Omental fat pad (tissue), 4 donors: ENCODE data around the gene ARHGEF10L. TPM values are rescaled to one million over a fixed set of nuclear protein-coding genes. Genes with fewer than 3 reads are reported as not detected.

Experiments used
- ATAC-seq: fragments of 150-250 bp; one replicate; pipeline ENCODE4 v1.9.1; 2016; ENCODE audit warnings: mild to moderate bottlenecking, moderate library complexity; ENCODE audit not compliant: low FRiP score
- DNase-seq: peaks from one replicate; pipeline ENCODE4 v3.0.0-alpha.2; 2019; ENCODE audit warnings: low spot score
- total RNA-seq, 4 donors: library from RNA; depleted of rRNA; stranded (reverse); fragments of >200 nt; gene quantifications; one replicate each; pipeline ENCODE4 v1.1.0, GENCODE V29; 2016
- TF ChIP-seq, protein P1 (sequence below), 3 donors: fragments of 450-650 bp; IDR thresholded peaks; one replicate each; pipeline ENCODE4 v1.5.1; 2016 to 2017; ENCODE audit warnings: antibody characterized with exemption in 3 of 3, mild to moderate bottlenecking in 3 of 3, moderate library complexity in 2 of 3

ARHGEF10L gene
- total RNA-seq, 4 donors from 2014 or later, result 17.3 to 59.0 (median 39.9) TPM

DNA sequence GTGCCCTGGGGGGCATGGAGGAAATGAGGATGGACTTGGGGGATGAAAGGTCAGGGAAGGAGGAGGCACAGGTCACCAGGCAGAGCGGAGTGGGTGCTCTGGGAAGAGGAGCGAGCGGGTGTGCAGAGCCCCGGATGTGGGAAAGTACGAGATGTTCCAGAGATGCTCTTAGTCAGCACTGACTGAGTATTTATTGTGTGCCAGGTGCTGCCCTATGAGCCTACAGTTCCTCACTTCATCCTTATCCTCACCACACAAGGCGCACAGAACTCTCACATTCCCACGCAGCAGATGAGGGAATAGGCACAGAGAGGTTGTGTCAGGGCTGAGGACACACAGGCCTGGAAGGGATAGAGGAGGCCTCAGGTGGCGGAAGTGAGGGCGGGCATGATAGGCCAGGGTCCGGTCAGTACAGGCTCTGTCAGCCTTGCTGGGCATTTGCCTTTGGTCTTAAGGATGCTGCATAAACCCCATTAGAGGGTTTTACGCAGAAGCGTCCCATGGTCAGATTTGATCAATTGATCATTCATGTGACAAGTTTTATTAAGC lies 77.3 kb downstream of the ARHGEF10L start:
- DNase-seq, result no peak
- no peak for ATAC-seq

DNA sequence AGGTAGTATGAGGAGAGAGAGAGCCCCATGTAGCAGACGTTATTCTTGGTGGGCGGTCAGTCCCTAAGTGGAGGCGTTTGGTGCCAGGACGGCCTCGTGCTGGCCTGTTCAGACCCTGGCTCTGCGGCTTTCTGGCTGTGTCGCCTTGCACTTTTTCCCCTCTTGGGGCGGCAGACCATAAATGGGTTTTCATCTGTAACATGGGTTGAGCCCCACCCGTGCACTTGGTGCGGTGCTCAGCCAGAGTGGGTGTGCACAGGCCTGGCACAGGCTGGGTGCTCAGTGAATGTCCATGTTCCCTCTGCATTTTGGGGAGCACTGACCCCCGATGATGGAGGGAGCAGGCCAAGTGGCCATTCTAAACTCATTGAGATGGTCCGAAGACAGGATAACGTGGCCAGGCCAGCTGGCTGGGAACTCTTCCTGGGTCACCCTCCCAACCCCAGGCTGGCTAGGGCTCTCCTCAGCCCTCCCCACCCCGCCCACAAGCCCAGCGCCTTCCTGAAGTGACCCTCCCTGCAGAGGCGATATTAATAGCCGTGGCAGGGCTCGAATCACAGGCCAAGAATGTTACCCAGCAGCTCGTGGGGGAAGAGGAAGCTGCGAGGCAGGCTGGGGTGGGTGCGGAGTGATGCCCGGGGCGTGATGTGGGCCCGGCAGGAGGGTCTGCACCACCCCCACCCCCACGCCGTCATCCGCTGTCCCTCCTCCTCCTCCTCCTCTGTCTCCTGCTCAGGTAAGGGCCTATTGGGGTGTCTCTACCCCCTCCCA lies 78.5 kb downstream of the ARHGEF10L start:
- no peak for DNase-seq
- TF ChIP-seq, protein P1, sequence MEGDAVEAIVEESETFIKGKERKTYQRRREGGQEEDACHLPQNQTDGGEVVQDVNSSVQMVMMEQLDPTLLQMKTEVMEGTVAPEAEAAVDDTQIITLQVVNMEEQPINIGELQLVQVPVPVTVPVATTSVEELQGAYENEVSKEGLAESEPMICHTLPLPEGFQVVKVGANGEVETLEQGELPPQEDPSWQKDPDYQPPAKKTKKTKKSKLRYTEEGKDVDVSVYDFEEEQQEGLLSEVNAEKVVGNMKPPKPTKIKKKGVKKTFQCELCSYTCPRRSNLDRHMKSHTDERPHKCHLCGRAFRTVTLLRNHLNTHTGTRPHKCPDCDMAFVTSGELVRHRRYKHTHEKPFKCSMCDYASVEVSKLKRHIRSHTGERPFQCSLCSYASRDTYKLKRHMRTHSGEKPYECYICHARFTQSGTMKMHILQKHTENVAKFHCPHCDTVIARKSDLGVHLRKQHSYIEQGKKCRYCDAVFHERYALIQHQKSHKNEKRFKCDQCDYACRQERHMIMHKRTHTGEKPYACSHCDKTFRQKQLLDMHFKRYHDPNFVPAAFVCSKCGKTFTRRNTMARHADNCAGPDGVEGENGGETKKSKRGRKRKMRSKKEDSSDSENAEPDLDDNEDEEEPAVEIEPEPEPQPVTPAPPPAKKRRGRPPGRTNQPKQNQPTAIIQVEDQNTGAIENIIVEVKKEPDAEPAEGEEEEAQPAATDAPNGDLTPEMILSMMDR (IDR thresholded peaks at IDR 0.05), result no peak
- no peak for ATAC-seq

More for the DNA sequence above, 77.3 kb downstream of the ARHGEF10L start:
- TF ChIP-seq, protein P1 (IDR thresholded peaks at IDR 0.05), result no peak

DNA sequence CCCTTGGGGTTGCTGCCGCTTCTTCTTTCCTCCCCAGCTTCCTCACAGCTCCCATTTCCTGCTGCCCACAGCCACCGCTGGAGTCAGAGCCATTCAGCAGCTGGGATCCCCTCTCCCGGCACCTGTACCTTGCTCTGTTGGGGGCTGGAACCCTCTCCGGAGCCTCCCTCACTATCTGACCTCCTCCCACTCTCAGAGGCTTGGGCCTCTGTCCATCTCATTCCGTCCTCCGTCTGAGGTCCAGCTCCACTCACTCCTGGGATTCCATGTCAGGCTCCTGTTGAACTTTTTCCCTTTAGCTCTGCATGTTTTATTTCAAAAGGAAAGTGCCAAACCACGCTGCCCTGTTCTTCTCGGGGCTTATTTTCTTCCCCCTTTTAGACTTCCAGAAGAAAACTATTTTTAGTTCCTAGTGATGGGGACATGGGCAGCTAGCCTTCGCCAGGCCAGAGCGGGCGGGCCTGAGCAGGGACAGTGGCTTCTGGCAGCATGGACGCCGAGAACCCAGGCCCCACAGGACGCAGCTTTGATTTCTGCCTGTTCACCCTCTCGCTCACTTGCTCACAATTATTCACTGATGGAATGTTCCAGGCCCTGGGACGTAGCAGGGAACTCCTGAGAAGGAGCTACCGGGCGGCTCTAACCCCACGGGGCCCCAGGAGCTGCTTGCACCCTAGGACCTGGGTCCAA lies 79.2 kb downstream of the ARHGEF10L start:
- no peak for ATAC-seq
- no peak for DNase-seq
- TF ChIP-seq, protein P1 (IDR thresholded peaks at IDR 0.05), result no peak

DNA sequence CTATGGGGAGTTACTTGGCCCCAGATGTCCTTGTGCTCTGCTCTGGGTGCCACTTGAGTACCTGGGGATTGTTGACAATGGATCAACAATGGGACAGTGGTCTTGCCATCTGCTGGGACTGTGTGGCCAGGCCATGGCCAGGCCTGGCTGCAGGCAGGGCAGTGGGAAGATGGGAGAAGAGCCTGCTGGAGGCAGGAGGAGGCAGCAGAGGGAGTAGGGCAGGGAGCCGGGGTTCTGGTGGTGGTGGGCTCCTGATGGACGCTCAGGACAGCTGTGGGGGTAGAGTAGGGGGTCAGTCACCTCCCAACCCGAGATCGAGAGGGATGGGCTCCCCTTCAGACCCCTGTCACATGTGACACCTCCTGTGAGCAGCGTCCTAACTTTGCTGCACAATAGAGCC lies 81.0 kb downstream of the ARHGEF10L start:
- TF ChIP-seq, protein P1 (IDR thresholded peaks at IDR 0.05), result no peak
- DNase-seq, result no peak

DNA sequence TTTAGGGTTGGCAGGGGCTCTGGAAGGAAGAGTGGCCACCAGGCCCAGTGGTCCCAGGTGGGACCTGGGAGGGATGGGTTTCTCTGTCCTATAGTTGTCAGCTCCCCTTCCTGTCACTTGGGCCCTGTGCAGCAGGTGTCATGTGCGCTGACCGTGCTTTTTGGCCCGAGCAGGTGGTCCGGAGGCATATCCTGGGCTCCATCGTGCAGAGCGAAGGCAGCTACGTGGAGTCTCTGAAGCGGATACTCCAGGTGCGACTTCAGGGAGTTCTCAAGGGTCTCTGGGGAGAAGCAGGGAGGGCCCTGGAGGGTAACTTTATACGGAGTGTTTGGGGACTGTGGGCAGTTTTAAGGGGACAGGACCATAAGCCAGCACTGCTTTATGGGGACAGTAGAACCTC lies 82.2 kb downstream of the ARHGEF10L start:
- no peak for DNase-seq
- TF ChIP-seq, protein P1 (IDR thresholded peaks at IDR 0.05), result no peak
- ATAC-seq, result no peak

More for the DNA sequence above, 81.0 kb downstream of the ARHGEF10L start:
- ATAC-seq, result no peak

DNA sequence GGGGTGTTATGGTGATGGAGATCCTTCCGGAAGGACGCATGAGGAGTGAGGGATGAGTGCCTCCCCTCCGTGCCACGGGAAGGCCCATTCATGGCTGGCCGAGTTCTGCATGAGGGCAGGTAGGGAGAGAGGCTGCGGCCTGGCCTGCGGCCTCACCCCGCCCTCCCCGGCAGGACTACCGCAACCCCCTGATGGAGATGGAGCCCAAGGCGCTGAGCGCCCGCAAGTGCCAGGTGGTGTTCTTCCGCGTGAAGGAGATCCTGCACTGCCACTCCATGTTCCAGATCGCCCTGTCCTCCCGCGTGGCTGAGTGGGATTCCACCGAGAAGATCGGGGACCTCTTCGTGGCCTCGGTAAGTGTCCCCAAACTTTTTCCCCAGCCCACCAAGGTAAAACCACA lies 83.3 kb downstream of the ARHGEF10L start:
- DNase-seq, result no peak
- ATAC-seq, result no peak
- TF ChIP-seq, protein P1 (IDR thresholded peaks at IDR 0.05), result no peak
